WTC11 (cell line): ENCODE results near the gene MTERF4. TPM values are rescaled to one million over a fixed set of nuclear protein-coding genes. Genes with fewer than 3 reads are reported as not detected.
A peak's percentile ranks its signal among the peaks of the same experiment; 100 is the strongest.

ENCODE experiments used
- ATAC-seq: fragments of 200-7000 bp; cut with Tn5 transposase; 2 replicates; pipeline ENCODE4 v1.10.0; 2021; ENCODE audit warnings: mild to moderate bottlenecking, moderate library complexity
- CTCF ChIA-PET: fragments of 300-600 bp; sonication (Branson Sonifier 250); formaldehyde crosslinking; loops from one replicate; lab custom pipeline; 2021; ENCODE audit warnings: antibody characterized with exemption; lab: Charles Lee
- POLR2A ChIA-PET: fragments of 350-600 bp; sonication (Branson Sonifier 250); formaldehyde crosslinking; loops from one replicate; lab custom pipeline; 2021; ENCODE audit warnings: antibody characterized with exemption; lab: Charles Lee
- DNase-seq: peaks from one replicate; pipeline ENCODE4 v3.0.0; 2021; ENCODE audit warnings: low spot score
- H3K27ac Mint-ChIP-seq: 2 replicates; pipeline ENCODE4 v1.8.0; 2021; ENCODE audit warnings: mixed read lengths
- H3K27me3 Mint-ChIP-seq: 2 replicates; pipeline ENCODE4 v1.8.0; 2021; ENCODE audit warnings: low read depth, mild to moderate bottlenecking, moderate library complexity, mixed read lengths
- H3K36me3 Mint-ChIP-seq: 2 replicates; pipeline ENCODE4 v1.8.0; 2021; ENCODE audit warnings: mixed read lengths
- H3K4me1 Mint-ChIP-seq: 2 replicates; pipeline ENCODE4 v1.8.0; 2022; ENCODE audit warnings: mixed read lengths
- H3K4me3 Mint-ChIP-seq: 2 replicates; pipeline ENCODE4 v1.8.0; 2021; ENCODE audit warnings: mild to moderate bottlenecking, moderate library complexity, mixed read lengths
- H3K9me3 Mint-ChIP-seq: 2 replicates; pipeline ENCODE4 v1.8.0; 2021; ENCODE audit warnings: mixed read lengths
- AR ChIP-seq: fragments of 250-450 bp; sonication (Bioruptor Pico); IDR thresholded peaks from 2 replicates; pipeline ENCODE4 v1.9.0; 2021; ENCODE audit warnings: mild to moderate bottlenecking
- ATF6 ChIP-seq: sonication (generic); formaldehyde crosslinking; IDR thresholded peaks from 2 replicates; pipeline ENCODE4 v1.8.1; 2023; ENCODE audit warnings: mild to moderate bottlenecking, missing genetic modification reagents
- CDX4 ChIP-seq: fragments of 250-450 bp; sonication (Bioruptor Pico); IDR thresholded peaks from 2 replicates; pipeline ENCODE4 v1.9.0; 2021; ENCODE audit warnings: moderate library complexity, mild to moderate bottlenecking, inconsistent platforms, borderline replicate concordance
- CREM ChIP-seq: sonication (generic); formaldehyde crosslinking; IDR thresholded peaks from 2 replicates; pipeline ENCODE4 v1.8.1; 2022; ENCODE audit warnings: mild to moderate bottlenecking, missing genetic modification reagents, moderate library complexity
- EMX1 ChIP-seq: fragments of 250-450 bp; sonication (Bioruptor Pico); IDR thresholded peaks from 2 replicates; pipeline ENCODE4 v1.8.0; 2021; ENCODE audit warnings: mild to moderate bottlenecking
- ESRRA ChIP-seq: sonication (generic); formaldehyde crosslinking; IDR thresholded peaks from 2 replicates; pipeline ENCODE4 v1.8.1; 2022; ENCODE audit warnings: mild to moderate bottlenecking, missing genetic modification reagents, borderline replicate concordance
- ETV6 ChIP-seq: sonication (generic); formaldehyde crosslinking; IDR thresholded peaks from 2 replicates; pipeline ENCODE4 v1.8.1; 2022; ENCODE audit warnings: mild to moderate bottlenecking, missing genetic modification reagents
- FOXK1 ChIP-seq: sonication (generic); formaldehyde crosslinking; IDR thresholded peaks from 2 replicates; pipeline ENCODE4 v1.8.0; 2022; ENCODE audit warnings: mild to moderate bottlenecking, moderate library complexity, missing genetic modification reagents
- JAZF1 ChIP-seq: fragments of 250-450 bp; sonication (Bioruptor Pico); IDR thresholded peaks from 2 replicates; pipeline ENCODE4 v1.9.0; 2021; ENCODE audit warnings: moderate library complexity, mild to moderate bottlenecking, inconsistent platforms
- JUN ChIP-seq: sonication (generic); formaldehyde crosslinking; IDR thresholded peaks from 2 replicates; pipeline ENCODE4 v1.8.0; 2023; ENCODE audit warnings: mild to moderate bottlenecking, missing genetic modification reagents
- MXD4 ChIP-seq: fragments of 250-450 bp; sonication (Bioruptor Pico); IDR thresholded peaks from 2 replicates; pipeline ENCODE4 v1.8.0; 2021; ENCODE audit warnings: mild to moderate bottlenecking, moderate library complexity, borderline replicate concordance
- NFYB ChIP-seq: sonication (generic); formaldehyde crosslinking; conservative IDR thresholded peaks from 2 replicates; pipeline ENCODE4 v1.8.0; 2022; ENCODE audit warnings: low read depth, missing genetic modification reagents
- NR2C2 ChIP-seq: sonication (generic); formaldehyde crosslinking; IDR thresholded peaks from 2 replicates; pipeline ENCODE4 v1.8.0; 2022; ENCODE audit warnings: mild to moderate bottlenecking, missing genetic modification reagents
- OVOL2 ChIP-seq: fragments of 250-450 bp; sonication (Bioruptor Pico); IDR thresholded peaks from 2 replicates; pipeline ENCODE4 v1.9.0; 2021; ENCODE audit warnings: mild to moderate bottlenecking, borderline replicate concordance
- PRRX2 ChIP-seq: fragments of 250-450 bp; sonication (Bioruptor Pico); IDR thresholded peaks from 2 replicates; pipeline ENCODE4 v1.8.0; 2021; ENCODE audit warnings: mild to moderate bottlenecking
- ZBTB21 ChIP-seq: sonication (generic); formaldehyde crosslinking; IDR thresholded peaks from 2 replicates; pipeline ENCODE4 v1.8.1; 2023; ENCODE audit warnings: mild to moderate bottlenecking, missing genetic modification reagents, borderline replicate concordance
- ZBTB43 ChIP-seq: sonication (generic); formaldehyde crosslinking; IDR thresholded peaks from 2 replicates; pipeline ENCODE4 v1.8.1; 2023; ENCODE audit warnings: mild to moderate bottlenecking, missing genetic modification reagents
- ZNF232 ChIP-seq: sonication (generic); formaldehyde crosslinking; IDR thresholded peaks from 2 replicates; pipeline ENCODE4 v1.8.0; 2022; ENCODE audit warnings: mild to moderate bottlenecking, missing genetic modification reagents
- ZNF396 ChIP-seq: fragments of 250-450 bp; sonication (Bioruptor Pico); IDR thresholded peaks from 2 replicates; pipeline ENCODE4 v1.8.0; 2021; ENCODE audit warnings: mild to moderate bottlenecking, moderate library complexity, borderline replicate concordance
- ZNF423 ChIP-seq: fragments of 250-450 bp; sonication (Bioruptor Pico); IDR thresholded peaks from 2 replicates; pipeline ENCODE4 v2.1.2; 2022; ENCODE audit warnings: mild to moderate bottlenecking, moderate library complexity
- ZNF512 ChIP-seq: sonication (generic); formaldehyde crosslinking; IDR thresholded peaks from 2 replicates; pipeline ENCODE4 v1.8.1; 2022; ENCODE audit warnings: missing genetic modification reagents, borderline replicate concordance
- ZNF532 ChIP-seq: fragments of 250-450 bp; sonication (Bioruptor Pico); IDR thresholded peaks from 2 replicates; pipeline ENCODE4 v1.9.0; 2021; ENCODE audit warnings: mild to moderate bottlenecking, borderline replicate concordance
- total RNA-seq: library from RNA; stranded (reverse); gene quantifications from 3 replicates; pipeline ENCODE4 v1.2.3, GENCODE V29; 2021

MTERF4 gene
- total RNA-seq, 1 experiment from 2014 or later: 23.3 TPM

GRCh38 chr2:241103176-241103595, 1.1 kb upstream of the MTERF4 start:
- Mint-ChIP-seq H3K36me3 (peaks cover 15% of the 10 kb centered on the region), H3K4me1 (peaks cover 5% of the 10 kb centered on the region), H3K27ac (peak overlapping the region; percentile 98; the same call in 1 of the 2 replicates), H3K4me3 (peak overlapping the region; percentile 95), H3K9me3 (no peaks in the 10 kb centered on the region), H3K27me3 (no peaks in the 10 kb centered on the region)
- TF ChIP-seq JUN (CRISPR knock-in tag): no peak
- no peak for TF ChIP-seq ZNF423 (CRISPR knock-in tag)
- no peak for TF ChIP-seq CDX4
- TF ChIP-seq ZBTB21 (CRISPR knock-in tag): no peak
- TF ChIP-seq AR (CRISPR knock-in tag): no peak
- no peak for TF ChIP-seq OVOL2 (CRISPR knock-in tag)
- no peak for TF ChIP-seq ZNF232 (CRISPR knock-in tag)
- TF ChIP-seq NR2C2 (CRISPR knock-in tag): no peak
- TF ChIP-seq CREM (CRISPR knock-in tag): no peak
- no peak for TF ChIP-seq EMX1 (CRISPR knock-in tag)
- TF ChIP-seq JAZF1 (CRISPR knock-in tag): no peak
- ATAC-seq (no peak), DNase-seq (no peak)
- CTCF ChIA-PET: interaction anchor here (1.5 kb wide), 1 partner anchor 189 kb away, joined by 5 read pairs; no protein-coding TSS in a partner anchor
- POLR2A ChIA-PET: no interaction called here

GRCh38 chr2:241099246-241099645, 2.8 kb downstream of the MTERF4 start:
- CTCF ChIA-PET: no interaction called here
- POLR2A ChIA-PET: no interaction called here
- H3K4me1 Mint-ChIP-seq: peaks cover 21% of the 10 kb centered on the region
- no peak for ATAC-seq
- no peaks in the 10 kb centered on the region for H3K27me3 Mint-ChIP-seq
- no peak overlapping the region for H3K27ac Mint-ChIP-seq
- no peak for TF ChIP-seq ZBTB43 (CRISPR knock-in tag)
- no peak for TF ChIP-seq ETV6 (CRISPR knock-in tag)
- no peak for TF ChIP-seq MXD4 (CRISPR knock-in tag)
- no peak for TF ChIP-seq JAZF1 (CRISPR knock-in tag)
- no peak for TF ChIP-seq ATF6
- DNase-seq: no peak
- H3K4me3 Mint-ChIP-seq: no peak overlapping the region
- no peaks in the 10 kb centered on the region for H3K9me3 Mint-ChIP-seq
- peaks cover 44% of the 10 kb centered on the region for H3K36me3 Mint-ChIP-seq

GRCh38 chr2:241096979-241097378, 5.1 kb downstream of the MTERF4 start:
- H3K36me3 Mint-ChIP-seq: peaks cover 44% of the 10 kb centered on the region
- H3K4me3 Mint-ChIP-seq: no peak overlapping the region
- CTCF ChIA-PET: no interaction called here
- POLR2A ChIA-PET: no interaction called here
- ATAC-seq (no peak), DNase-seq (no peak)
- no peak overlapping the region for H3K27ac Mint-ChIP-seq
- H3K9me3 Mint-ChIP-seq: no peaks in the 10 kb centered on the region
- no peaks in the 10 kb centered on the region for H3K27me3 Mint-ChIP-seq
- peaks cover 23% of the 10 kb centered on the region for H3K4me1 Mint-ChIP-seq
- TF ChIP-seq FOXK1 (no peak), PRRX2 (CRISPR knock-in tag) (no peak), ZNF396 (CRISPR knock-in tag) (no peak), ESRRA (CRISPR knock-in tag) (no peak), ZNF532 (no peak), NFYB (CRISPR knock-in tag) (no peak), ZNF512 (CRISPR knock-in tag) (no peak)
